ENCODE measurements around the gene SPON1.

DNA sequence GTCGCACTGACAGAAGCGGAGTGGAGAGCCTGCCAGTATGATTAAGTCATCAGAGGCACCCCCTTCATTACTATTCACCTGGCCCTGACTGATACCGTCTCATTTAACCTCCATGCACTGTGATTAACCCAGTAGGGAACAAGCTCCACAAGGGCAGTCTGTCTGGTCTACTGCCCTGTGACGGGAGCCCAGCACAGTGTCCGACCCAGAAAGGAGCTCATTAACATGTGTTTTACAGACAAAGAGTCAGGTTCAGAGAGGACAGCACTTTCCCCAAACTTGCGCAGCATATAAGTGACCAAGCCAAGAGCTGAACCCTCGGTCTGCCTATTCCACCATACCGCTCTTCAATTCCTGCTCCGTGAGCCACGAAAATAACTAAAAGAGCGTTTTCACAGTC, 266.9 kb downstream of the SPON1 start:
- TF ChIP-seq EZH2 (IDR thresholded peaks at IDR 0.05): no peak
- TF ChIP-seq POLR2AphosphoS5 (IDR thresholded peaks at IDR 0.05; ENCODE audit: borderline replicate concordance, low read depth, low read length): no peak

Data from SK-N-MC (cell line).